Measurements from ENCODE around the gene B3GAT2. TPM values are rescaled to one million over a fixed set of nuclear protein-coding genes. Genes with fewer than 3 reads are reported as not detected.

The B3GAT2 gene
- total and polyA plus RNA-seq, 2 experiments from 2014 or later = 0.17 to 0.82 TPM

DNA sequence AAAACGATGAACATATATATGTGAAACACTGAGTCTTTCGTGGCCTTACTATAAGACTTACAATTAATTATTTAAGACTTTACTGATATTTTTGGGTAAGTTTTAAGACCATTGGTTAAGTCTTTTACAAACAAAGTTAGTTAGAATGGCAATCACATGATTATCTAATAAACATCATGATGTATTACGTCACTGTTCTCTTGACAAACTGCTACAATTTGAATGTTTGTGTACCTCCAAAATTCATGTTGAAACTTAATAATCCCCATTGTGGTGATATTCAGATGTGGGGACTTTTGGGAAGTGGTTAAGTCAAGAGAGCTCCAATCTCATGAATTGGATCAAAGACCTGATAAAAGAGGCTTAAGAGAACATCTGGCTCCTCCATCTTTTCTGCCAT, 25.9 kb upstream of the B3GAT2 start:
- Histone ChIP-seq H3K4me1 (ENCODE audit: insufficient read depth) (no peaks in the 10 kb centered on the region), H3K27ac (no peak overlapping the region), H2AFZ (no peak overlapping the region), H4K20me1 (ENCODE audit: insufficient read depth, poor library complexity, severe bottlenecking) (no peaks in the 10 kb centered on the region), H3K4me2 (no peak overlapping the region), H3K79me2 (no peaks in the 10 kb centered on the region), H3K4me3 (no peak overlapping the region), H3K36me3 (replicated peaks; ENCODE audit: insufficient read depth, low read depth) (no peaks in the 10 kb centered on the region), H3K9me3 (ENCODE audit: low read depth) (no peaks in the 10 kb centered on the region), H3K27me3 (no peaks in the 10 kb centered on the region), H3K9me2 (replicated peaks; ENCODE audit: insufficient read depth) (no peaks in the 10 kb centered on the region)
- DNase-seq (ENCODE audit: low spot score) = no peak
- WGBS (ENCODE audit: low lambda C conversion rate, missing lambda C conversion rate) = 86% methylated on average over 3 of the region's 3 CpGs
- TF ChIP-seq EZH2phosphoT487 (IDR thresholded peaks at IDR 0.05; ENCODE audit: low read depth, severe bottlenecking, unreplicated experiment) = no peak
- no peak for TF ChIP-seq EZH2 (IDR thresholded peaks at IDR 0.05; ENCODE audit: borderline replicate concordance)
- no peak for TF ChIP-seq CTCF (IDR thresholded peaks at IDR 0.05; ENCODE audit: poor library complexity)

GRCh38 chr6:70980727-70981126, 23.9 kb upstream of the B3GAT2 start:
- H2AFZ ChIP-seq = no peak overlapping the region
- no peaks in the 10 kb centered on the region for H3K79me2 ChIP-seq
- no peak overlapping the region for H3K4me2 ChIP-seq
- TF ChIP-seq CTCF (IDR thresholded peaks at IDR 0.05; ENCODE audit: poor library complexity) (no peak), EZH2phosphoT487 (IDR thresholded peaks at IDR 0.05; ENCODE audit: low read depth, severe bottlenecking, unreplicated experiment) (no peak), EZH2 (IDR thresholded peaks at IDR 0.05; ENCODE audit: borderline replicate concordance) (no peak)
- no peaks in the 10 kb centered on the region for H4K20me1 ChIP-seq (ENCODE audit: insufficient read depth, poor library complexity, severe bottlenecking)
- no peaks in the 10 kb centered on the region for H3K27me3 ChIP-seq
- H3K4me3 ChIP-seq = no peak overlapping the region
- H3K27ac ChIP-seq = no peak overlapping the region
- H3K36me3 ChIP-seq (replicated peaks; ENCODE audit: insufficient read depth, low read depth) = no peaks in the 10 kb centered on the region
- DNase-seq (ENCODE audit: low spot score) = no peak
- H3K9me3 ChIP-seq (ENCODE audit: low read depth) = no peaks in the 10 kb centered on the region
- 75% methylated on average over 3 of the region's 4 CpGs for WGBS (ENCODE audit: low lambda C conversion rate, missing lambda C conversion rate)
- no peaks in the 10 kb centered on the region for H3K9me2 ChIP-seq (replicated peaks; ENCODE audit: insufficient read depth)
- no peaks in the 10 kb centered on the region for H3K4me1 ChIP-seq (ENCODE audit: insufficient read depth)

DNA sequence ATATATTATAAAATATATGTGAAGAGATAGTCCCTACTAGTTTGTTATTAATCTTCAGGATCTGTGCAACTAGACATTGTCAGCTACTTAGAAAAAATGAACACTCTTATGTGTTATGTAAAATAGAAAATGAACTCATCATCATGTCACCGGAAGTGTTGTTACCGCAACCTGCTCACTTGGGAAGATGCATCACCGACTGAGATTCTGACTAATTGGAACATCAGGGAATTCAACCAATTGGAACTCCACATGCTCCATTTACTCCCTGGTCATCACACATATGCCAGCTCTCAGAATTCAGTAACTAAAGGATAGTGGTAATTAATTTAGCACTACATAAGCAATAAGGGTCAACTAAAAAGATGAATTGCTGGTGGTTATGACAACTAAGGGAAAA, 16.7 kb upstream of the B3GAT2 start:
- no peak overlapping the region for H2AFZ ChIP-seq
- H3K27ac ChIP-seq = no peak overlapping the region
- H3K4me2 ChIP-seq = no peak overlapping the region
- no peaks in the 10 kb centered on the region for H3K36me3 ChIP-seq (replicated peaks; ENCODE audit: insufficient read depth, low read depth)
- H4K20me1 ChIP-seq (ENCODE audit: insufficient read depth, poor library complexity, severe bottlenecking) = no peaks in the 10 kb centered on the region
- WGBS (ENCODE audit: low lambda C conversion rate, missing lambda C conversion rate) = 89% methylated on average over 3 of the region's 3 CpGs
- DNase-seq (ENCODE audit: low spot score) = no peak
- no peaks in the 10 kb centered on the region for H3K79me2 ChIP-seq
- no peak overlapping the region for H3K4me3 ChIP-seq
- TF ChIP-seq EZH2 (IDR thresholded peaks at IDR 0.05; ENCODE audit: borderline replicate concordance) (no peak), EZH2phosphoT487 (IDR thresholded peaks at IDR 0.05; ENCODE audit: low read depth, severe bottlenecking, unreplicated experiment) (no peak), CTCF (IDR thresholded peaks at IDR 0.05; ENCODE audit: poor library complexity) (no peak)
- H3K9me2 ChIP-seq (replicated peaks; ENCODE audit: insufficient read depth) = no peaks in the 10 kb centered on the region
- no peaks in the 10 kb centered on the region for H3K9me3 ChIP-seq (ENCODE audit: low read depth)
- no peaks in the 10 kb centered on the region for H3K27me3 ChIP-seq
- no peaks in the 10 kb centered on the region for H3K4me1 ChIP-seq (ENCODE audit: insufficient read depth)

DNA sequence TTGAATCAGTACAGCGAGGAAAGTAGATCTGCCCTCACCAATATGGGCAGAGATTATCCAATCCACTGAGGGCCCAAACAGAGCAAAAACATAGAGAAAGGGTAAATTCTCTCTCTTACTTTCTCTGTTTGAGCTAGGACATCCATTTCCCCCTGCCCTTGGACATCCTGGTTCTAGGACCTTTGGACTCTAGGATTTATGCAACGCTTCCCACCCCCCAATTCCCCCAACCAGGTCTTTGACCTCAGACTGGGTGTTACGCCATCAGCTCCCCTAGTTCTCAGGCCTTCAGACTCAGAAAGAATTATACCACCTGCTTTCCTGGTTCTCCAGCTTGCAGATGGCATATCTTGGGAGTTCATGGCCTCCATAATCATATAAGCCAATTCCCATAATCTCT, 10.2 kb upstream of the B3GAT2 start:
- Histone ChIP-seq H4K20me1 (ENCODE audit: insufficient read depth, poor library complexity, severe bottlenecking) (no peaks in the 10 kb centered on the region), H3K4me2 (no peak overlapping the region), H3K9me2 (replicated peaks; ENCODE audit: insufficient read depth) (no peaks in the 10 kb centered on the region), H3K4me1 (ENCODE audit: insufficient read depth) (no peaks in the 10 kb centered on the region), H3K4me3 (no peak overlapping the region), H3K27ac (no peak overlapping the region), H3K79me2 (no peaks in the 10 kb centered on the region), H3K27me3 (no peaks in the 10 kb centered on the region), H3K36me3 (replicated peaks; ENCODE audit: insufficient read depth, low read depth) (no peaks in the 10 kb centered on the region), H2AFZ (no peak overlapping the region), H3K9me3 (ENCODE audit: low read depth) (no peaks in the 10 kb centered on the region)
- TF ChIP-seq CTCF (IDR thresholded peaks at IDR 0.05; ENCODE audit: poor library complexity) (no peak), EZH2phosphoT487 (IDR thresholded peaks at IDR 0.05; ENCODE audit: low read depth, severe bottlenecking, unreplicated experiment) (no peak), EZH2 (IDR thresholded peaks at IDR 0.05; ENCODE audit: borderline replicate concordance) (no peak)
- WGBS (ENCODE audit: low lambda C conversion rate, missing lambda C conversion rate) = 99% methylated on average over 3 of the region's 3 CpGs
- no peak for DNase-seq (ENCODE audit: low spot score)

Measured in hepatocyte (in vitro differentiated cells).